IPS-18a (cell line): Measurements from ENCODE around the gene PRMT3.
"Not testable (repeated sequence)": the region's sequence is repeated elsewhere in the genome, so short reads cannot be mapped to it uniquely, and the experiment has no call there.

Source experiments
- H3K27ac ChIP-seq: one replicate; pipeline ENCODE4 v1.5.1; 2013; ENCODE audit warnings: low read length
- H3K27me3 ChIP-seq: one replicate; pipeline ENCODE4 v1.6.1; 2013; ENCODE audit warnings: mild to moderate bottlenecking, low read length; ENCODE audit not compliant: control insufficient read depth, insufficient read depth
- H3K36me3 ChIP-seq: one replicate; pipeline ENCODE4 v1.6.1; 2013; ENCODE audit warnings: low read depth, low read length; ENCODE audit not compliant: control insufficient read depth
- H3K4me1 ChIP-seq: one replicate; pipeline ENCODE4 v1.6.1; 2013; ENCODE audit warnings: low read depth, low read length; ENCODE audit not compliant: control insufficient read depth
- H3K4me3 ChIP-seq: one replicate; pipeline ENCODE4 v1.5.1; 2013; ENCODE audit warnings: low read length
- H3K9ac ChIP-seq: one replicate; pipeline ENCODE4 v1.6.1; 2013; ENCODE audit warnings: mild to moderate bottlenecking, low read length, moderate library complexity
- H3K9me3 ChIP-seq: one replicate; pipeline ENCODE4 v1.6.1; 2013; ENCODE audit warnings: low read depth, low read length; ENCODE audit not compliant: control insufficient read depth

The PRMT3 gene

DNA sequence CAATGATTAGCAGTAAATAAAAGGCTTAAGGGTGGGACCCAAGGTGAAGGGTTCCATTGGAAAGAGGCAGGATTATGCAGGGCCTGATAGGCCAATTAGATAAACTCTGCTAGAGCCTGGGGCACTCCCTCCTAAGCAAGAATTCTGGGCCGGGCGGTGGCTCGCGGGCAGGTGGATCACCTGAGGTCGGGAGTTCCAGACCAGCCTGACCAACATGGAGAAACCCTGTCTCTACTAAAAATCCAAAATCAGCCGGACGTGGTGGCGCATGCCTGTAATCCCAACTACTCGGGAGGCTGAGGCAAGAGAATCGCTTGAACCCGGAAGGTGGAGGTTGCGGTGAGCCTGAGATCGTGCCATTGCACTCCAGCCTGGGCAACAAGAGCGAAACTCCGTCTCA is 1.5 kb upstream of the PRMT3 start:
- not testable (repeated sequence) for H3K27ac ChIP-seq, H3K9ac ChIP-seq, H3K9me3 ChIP-seq, H3K27me3 ChIP-seq, H3K4me3 ChIP-seq, H3K36me3 ChIP-seq, H3K4me1 ChIP-seq

DNA sequence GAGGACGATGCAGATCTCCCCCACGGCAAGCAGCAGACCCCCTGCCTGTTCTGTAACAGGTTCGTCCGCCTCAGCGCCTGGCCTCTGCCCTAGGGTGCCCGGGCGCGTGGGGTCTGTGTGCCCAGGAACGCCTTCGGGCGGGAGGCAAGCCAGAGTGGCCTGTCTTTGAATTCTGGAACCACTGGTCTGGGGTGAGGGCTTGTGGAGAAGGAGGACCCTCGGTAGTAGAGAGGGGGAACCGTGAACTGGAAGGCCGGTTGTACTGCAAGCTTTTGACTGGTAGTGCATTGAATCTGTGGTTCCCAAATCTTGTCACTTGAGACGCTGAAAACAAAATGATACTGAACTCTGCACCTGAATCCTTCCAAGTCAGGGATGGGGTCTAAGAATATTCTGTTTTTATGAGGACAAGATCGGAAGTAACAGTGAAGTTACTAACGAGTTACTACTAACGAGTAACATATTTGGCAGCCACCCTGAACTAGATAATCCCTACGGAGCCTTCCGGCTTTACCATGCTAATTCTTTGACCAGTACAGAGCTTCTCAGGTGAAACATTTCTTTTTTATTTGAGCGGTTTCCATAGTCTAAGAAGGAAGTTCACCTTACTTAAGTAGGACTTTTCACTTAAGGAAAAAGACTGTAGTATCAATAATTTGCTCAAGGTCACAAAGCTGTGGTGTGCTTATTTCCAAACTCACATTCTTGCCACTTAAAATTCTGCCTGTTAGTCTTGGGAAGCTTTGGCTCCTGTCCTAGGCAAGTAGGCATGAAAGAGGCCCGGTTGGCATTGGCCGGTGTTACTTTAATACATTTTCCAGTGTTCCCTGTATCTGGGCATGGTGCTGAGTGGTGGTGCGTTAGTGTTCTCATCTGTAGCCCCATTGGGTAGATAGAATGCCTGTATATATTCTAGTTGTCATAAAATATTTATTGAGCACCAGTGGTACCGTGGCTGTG is 860 bp downstream of the PRMT3 start:
- no peaks in the 10 kb centered on the region for H3K9me3 ChIP-seq
- no peaks in the 10 kb centered on the region for H3K27me3 ChIP-seq
- peak overlapping the region; percentile 52 for H3K27ac ChIP-seq
- H3K4me1 ChIP-seq, result peaks cover 6% of the 10 kb centered on the region
- H3K4me3 ChIP-seq, result peak overlapping the region; percentile 96
- H3K9ac ChIP-seq, result peak overlapping the region; percentile 87
- H3K36me3 ChIP-seq, result peaks cover 5% of the 10 kb centered on the region

DNA sequence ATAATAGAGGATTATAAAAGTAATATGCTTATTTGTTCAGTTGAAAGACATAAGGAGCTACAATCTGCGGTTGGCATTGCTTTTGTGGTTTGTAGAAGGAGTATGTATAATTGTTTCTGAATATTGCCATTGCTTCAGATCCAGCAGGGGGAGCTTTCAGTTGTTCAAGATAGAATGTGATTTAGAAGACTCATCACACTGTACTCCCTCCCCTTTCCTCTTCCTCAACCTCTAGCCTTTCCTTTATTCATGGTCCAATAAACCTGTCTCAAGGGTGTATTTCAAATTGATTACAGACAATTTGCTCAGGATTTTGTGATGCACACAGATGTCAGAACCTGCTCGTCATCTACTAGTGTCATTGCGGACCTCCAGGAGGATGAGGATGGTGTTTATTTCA is 9.8 kb downstream of the PRMT3 start:
- H3K36me3 ChIP-seq, result peaks cover 35% of the 10 kb centered on the region
- H3K27ac ChIP-seq, result no peak overlapping the region
- no peaks in the 10 kb centered on the region for H3K9me3 ChIP-seq
- no peak overlapping the region for H3K9ac ChIP-seq
- H3K4me3 ChIP-seq, result no peak overlapping the region
- H3K27me3 ChIP-seq, result no peaks in the 10 kb centered on the region
- H3K4me1 ChIP-seq, result no peaks in the 10 kb centered on the region

DNA sequence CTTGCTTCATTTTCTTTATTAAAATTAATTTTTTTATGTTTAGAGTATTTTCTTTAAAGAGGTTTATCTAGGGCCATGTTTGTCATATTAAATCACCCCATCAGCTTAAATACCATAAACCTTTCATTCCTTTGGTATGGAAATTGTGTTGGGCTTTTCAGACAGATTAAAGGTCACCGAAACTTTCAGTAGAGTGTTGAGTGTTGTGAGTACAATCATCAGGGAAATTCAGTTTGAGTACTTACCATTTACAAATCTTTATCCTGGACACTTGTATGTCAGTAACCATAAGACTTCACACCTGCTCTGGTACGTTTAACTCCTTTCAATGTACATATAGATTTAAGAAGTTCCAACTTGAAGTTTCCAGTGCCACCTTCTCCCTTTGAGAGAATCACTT is 12.0 kb downstream of the PRMT3 start:
- no peak overlapping the region for H3K9ac ChIP-seq
- no peak overlapping the region for H3K27ac ChIP-seq
- no peaks in the 10 kb centered on the region for H3K9me3 ChIP-seq
- no peak overlapping the region for H3K4me3 ChIP-seq
- H3K27me3 ChIP-seq, result no peaks in the 10 kb centered on the region
- H3K36me3 ChIP-seq, result peaks cover 30% of the 10 kb centered on the region
- no peaks in the 10 kb centered on the region for H3K4me1 ChIP-seq

DNA sequence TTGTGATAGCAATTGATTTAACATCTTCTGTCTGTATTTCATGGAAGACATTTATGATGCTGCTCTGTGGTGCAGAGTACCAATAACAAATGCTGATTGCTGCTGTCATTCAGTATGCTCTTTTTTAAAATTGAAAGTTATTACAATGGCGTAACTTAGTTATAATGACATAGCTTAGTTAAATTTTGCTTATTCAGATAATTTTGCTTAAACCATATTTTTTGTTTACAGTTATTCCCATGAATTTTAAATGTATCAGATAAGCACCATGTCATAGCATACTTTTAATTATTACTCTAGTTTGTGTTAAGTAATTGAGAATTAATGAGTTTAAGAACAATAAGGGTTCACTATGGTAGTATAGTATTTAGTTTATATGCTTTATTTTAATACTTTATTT is 15.5 kb downstream of the PRMT3 start:
- no peaks in the 10 kb centered on the region for H3K27me3 ChIP-seq
- no peak overlapping the region for H3K27ac ChIP-seq
- no peak overlapping the region for H3K9ac ChIP-seq
- no peaks in the 10 kb centered on the region for H3K4me1 ChIP-seq
- H3K36me3 ChIP-seq, result peaks cover 31% of the 10 kb centered on the region
- H3K9me3 ChIP-seq, result no peaks in the 10 kb centered on the region
- no peak overlapping the region for H3K4me3 ChIP-seq

DNA sequence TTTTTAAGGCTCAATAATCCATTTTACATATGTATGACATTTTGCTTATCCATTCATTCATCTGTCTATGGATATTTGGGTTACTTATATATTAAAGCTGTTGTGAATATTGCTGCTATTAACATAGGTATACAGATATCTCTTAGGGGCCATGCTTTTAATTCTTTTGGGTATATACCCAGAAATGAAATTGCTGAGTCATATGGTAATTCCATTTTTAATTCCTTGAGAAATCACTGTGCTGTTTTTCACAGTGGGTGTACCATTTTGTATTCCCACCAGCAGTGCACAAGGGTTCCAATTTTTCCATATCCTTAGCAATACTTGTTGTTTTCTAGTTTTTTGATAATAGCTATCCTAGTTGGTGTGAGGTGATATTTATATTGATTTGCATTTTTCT is 19.0 kb downstream of the PRMT3 start:
- no peak overlapping the region for H3K27ac ChIP-seq
- no peak overlapping the region for H3K9ac ChIP-seq
- no peaks in the 10 kb centered on the region for H3K4me1 ChIP-seq
- H3K4me3 ChIP-seq, result no peak overlapping the region
- no peaks in the 10 kb centered on the region for H3K9me3 ChIP-seq
- H3K27me3 ChIP-seq, result no peaks in the 10 kb centered on the region
- peaks cover 31% of the 10 kb centered on the region for H3K36me3 ChIP-seq

DNA sequence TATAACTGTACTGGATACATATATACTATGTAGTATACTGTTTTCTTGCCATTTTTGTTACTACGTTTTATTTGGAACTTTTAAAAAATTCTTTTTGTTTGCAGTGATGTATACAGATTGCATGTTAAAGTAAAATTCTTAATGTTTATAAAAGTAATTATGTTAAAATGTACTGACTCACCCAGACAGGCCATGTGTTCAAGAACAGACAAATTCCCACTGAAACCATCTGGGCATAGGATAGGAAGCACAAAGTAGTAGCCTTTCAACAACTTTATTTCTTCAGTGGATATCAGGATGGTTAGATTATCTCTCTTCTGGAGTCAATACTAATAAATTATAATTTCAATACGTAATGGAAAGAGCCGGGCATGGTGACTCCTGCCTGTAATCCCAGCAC is 19.8 kb downstream of the PRMT3 start:
- H3K4me3 ChIP-seq, result no peak overlapping the region
- no peaks in the 10 kb centered on the region for H3K4me1 ChIP-seq
- peaks cover 31% of the 10 kb centered on the region for H3K36me3 ChIP-seq
- H3K27me3 ChIP-seq, result no peaks in the 10 kb centered on the region
- no peak overlapping the region for H3K27ac ChIP-seq
- no peak overlapping the region for H3K9ac ChIP-seq
- H3K9me3 ChIP-seq, result no peaks in the 10 kb centered on the region

DNA sequence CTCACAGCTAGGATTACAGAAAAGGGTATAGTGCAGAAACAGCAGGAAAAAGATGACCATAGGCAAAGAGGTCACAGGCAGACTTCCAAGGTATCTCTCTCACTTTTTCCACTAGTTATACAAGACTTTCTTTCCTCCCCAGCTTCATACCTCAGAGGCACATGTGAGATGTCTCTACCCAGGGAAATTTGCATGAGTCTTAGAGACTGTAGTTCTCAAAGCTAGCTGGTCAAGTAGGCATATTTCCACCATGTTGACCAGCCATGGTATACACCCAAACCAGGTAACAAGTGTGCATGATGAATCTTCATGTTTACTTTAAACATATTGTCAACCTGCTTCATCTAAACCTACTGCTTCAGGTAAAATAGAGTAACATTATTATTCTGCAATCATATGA is 27.9 kb downstream of the PRMT3 start:
- no peak overlapping the region for H3K9ac ChIP-seq
- no peaks in the 10 kb centered on the region for H3K9me3 ChIP-seq
- H3K4me3 ChIP-seq, result no peak overlapping the region
- no peak overlapping the region for H3K27ac ChIP-seq
- no peaks in the 10 kb centered on the region for H3K4me1 ChIP-seq
- no peaks in the 10 kb centered on the region for H3K27me3 ChIP-seq
- H3K36me3 ChIP-seq, result peaks cover 4% of the 10 kb centered on the region

DNA sequence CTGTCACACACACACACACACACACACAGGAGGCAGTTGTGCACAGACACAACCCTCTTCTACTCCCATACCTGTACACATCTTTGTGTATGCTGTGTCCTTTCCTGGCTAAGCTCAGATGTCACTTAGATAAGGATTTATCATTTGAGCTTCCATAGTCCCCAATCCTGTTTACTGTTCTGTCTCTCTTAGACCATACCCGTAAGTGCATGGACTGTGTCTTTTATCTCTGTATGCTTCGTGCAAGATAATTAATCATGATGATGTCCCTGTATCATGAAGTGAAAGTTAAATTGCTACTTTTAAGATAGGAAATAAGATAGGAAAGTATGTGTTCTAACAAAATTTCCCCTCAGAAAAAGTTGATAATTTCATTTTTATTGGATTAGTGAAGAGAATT is 30.3 kb downstream of the PRMT3 start:
- Histone ChIP-seq H3K4me3 (no peak overlapping the region), H3K27me3 (no peaks in the 10 kb centered on the region), H3K4me1 (no peaks in the 10 kb centered on the region), H3K9ac (no peak overlapping the region), H3K36me3 (peaks cover 4% of the 10 kb centered on the region), H3K27ac (no peak overlapping the region), H3K9me3 (no peaks in the 10 kb centered on the region)

DNA sequence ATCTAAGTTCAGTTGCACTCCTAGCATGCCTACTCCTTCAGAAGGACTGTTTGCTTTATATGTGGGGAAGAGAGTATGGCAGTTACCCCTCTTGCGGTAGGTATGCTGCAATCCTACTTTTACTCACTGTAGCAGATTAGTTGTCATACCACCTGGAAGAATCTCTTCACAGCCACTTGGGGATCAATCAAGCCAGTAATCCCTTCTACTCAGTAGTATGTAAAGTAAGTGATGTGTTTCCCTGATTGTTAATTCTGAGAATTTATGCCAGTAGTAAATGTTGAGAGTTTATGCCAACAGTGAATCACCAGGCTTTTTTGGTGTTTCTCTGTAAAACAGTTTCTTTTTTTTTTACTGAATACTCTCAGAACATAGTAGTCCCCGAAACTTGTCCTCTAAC is 34.4 kb downstream of the PRMT3 start:
- Histone ChIP-seq H3K9ac (no peak overlapping the region), H3K4me1 (no peaks in the 10 kb centered on the region), H3K36me3 (peaks cover 22% of the 10 kb centered on the region)

DNA sequence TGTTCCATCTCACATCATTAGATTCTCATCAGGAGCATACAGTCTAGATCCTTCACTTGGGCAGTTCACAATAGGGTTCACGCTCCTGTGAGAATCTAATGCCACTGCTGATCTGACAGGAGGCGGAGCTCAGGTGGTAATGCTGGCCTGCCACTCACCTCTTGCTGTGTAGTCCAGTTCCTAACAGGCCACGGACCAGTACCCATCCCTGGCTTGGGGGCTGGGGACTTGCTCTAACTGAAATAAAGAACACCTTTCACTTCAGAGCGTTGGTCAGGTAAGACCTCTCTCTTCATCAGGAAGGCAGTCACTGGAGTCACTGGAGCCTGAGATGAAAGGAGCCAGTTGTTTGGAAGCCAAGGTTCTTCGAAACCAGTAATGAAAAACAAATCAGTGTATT is 41.7 kb downstream of the PRMT3 start:
- H3K9me3 ChIP-seq, result no peaks in the 10 kb centered on the region
- H3K4me3 ChIP-seq, result no peak overlapping the region
- H3K27me3 ChIP-seq, result no peaks in the 10 kb centered on the region
- H3K36me3 ChIP-seq, result peaks cover 16% of the 10 kb centered on the region
- no peaks in the 10 kb centered on the region for H3K4me1 ChIP-seq
- no peak overlapping the region for H3K9ac ChIP-seq
- no peak overlapping the region for H3K27ac ChIP-seq

More for the DNA sequence above, 34.4 kb downstream of the PRMT3 start:
- H3K4me3 ChIP-seq, result no peak overlapping the region
- no peaks in the 10 kb centered on the region for H3K27me3 ChIP-seq
- no peak overlapping the region for H3K27ac ChIP-seq
- no peaks in the 10 kb centered on the region for H3K9me3 ChIP-seq

DNA sequence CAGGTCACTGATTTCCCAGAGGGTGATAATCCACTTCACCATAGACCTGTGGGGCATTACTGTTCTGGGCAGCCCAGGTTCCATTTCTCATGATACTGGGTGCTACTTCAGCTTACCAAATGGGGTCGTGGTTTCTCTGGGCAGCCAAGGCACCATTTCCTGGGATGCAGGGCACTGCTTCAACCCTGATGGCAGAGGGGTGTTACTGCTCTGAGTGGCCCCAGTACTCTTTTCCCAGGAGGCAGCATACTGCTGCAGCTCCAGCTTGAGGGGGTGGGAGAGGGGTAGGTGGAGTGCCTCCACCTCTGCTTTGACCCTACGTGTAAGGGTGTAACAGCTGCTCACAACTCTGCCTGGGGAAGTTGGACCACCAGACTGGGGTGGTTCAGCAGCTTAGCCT is 51.1 kb downstream of the PRMT3 start:
- H3K27me3 ChIP-seq, result no peaks in the 10 kb centered on the region
- no peaks in the 10 kb centered on the region for H3K36me3 ChIP-seq
- no peak overlapping the region for H3K9ac ChIP-seq
- H3K4me3 ChIP-seq, result no peak overlapping the region
- peaks cover 3% of the 10 kb centered on the region for H3K4me1 ChIP-seq
- no peaks in the 10 kb centered on the region for H3K9me3 ChIP-seq
- no peak overlapping the region for H3K27ac ChIP-seq
